ENCODE data around the gene PRDX4. TPM values are rescaled to one million over a fixed set of nuclear protein-coding genes. Genes with fewer than 3 reads are reported as not detected.
"Not testable (repeated sequence)": the region's sequence is repeated elsewhere in the genome, so short reads cannot be mapped to it uniquely, and the experiment has no call there.

The PRDX4 gene
- total and polyA plus RNA-seq, 12 donors = 15.3 to 134 (median 38.8) TPM

- WGBS, 2 donors = 72 to 77% methylated on average over 1 of the region's 1 CpG
- peaks cover 0 to 24% (median 5%) of the 10 kb centered on the region in 9 donors for H3K4me1 ChIP-seq
- H3K9me3 ChIP-seq = no peaks in the 10 kb centered on the region
- no peak for TF ChIP-seq CTCF (IDR thresholded peaks at IDR 0.05)
- intact Hi-C loops (cut with DNase I) = no loop called here
- H3K27ac ChIP-seq = no peak overlapping the region
- DNase-seq (no peak), ATAC-seq (no peak)
- peaks cover 0 to 30% (median 0%) of the 10 kb centered on the region in 9 donors for H3K36me3 ChIP-seq
- no peak overlapping the region for H3K4me3 ChIP-seq
- H3K27me3 ChIP-seq = peaks cover 0 to 9% (median 0%) of the 10 kb centered on the region in 7 donors
Observed at GRCh38 chrX:23670528-23670927, 3.2 kb downstream of the PRDX4 start.

- peak overlapping the region in 1 of 10 donors; percentile 1 for H3K27ac ChIP-seq
- H3K4me3 ChIP-seq = no peak overlapping the region
- H3K4me1 ChIP-seq = peaks cover 0 to 17% (median 0%) of the 10 kb centered on the region in 9 donors
- ATAC-seq (peak in 4 of 8 donors; percentile 61 to 71 (median 64)), DNase-seq (no peak)
- 50 to 74% methylated on average over 3 of the region's 3 CpGs for WGBS, 2 donors
- no peaks in the 10 kb centered on the region for H3K9me3 ChIP-seq
- peaks cover 0 to 50% (median 0%) of the 10 kb centered on the region in 9 donors for H3K36me3 ChIP-seq
- TF ChIP-seq CTCF (IDR thresholded peaks at IDR 0.05) = no peak
- H3K27me3 ChIP-seq = no peaks in the 10 kb centered on the region
- intact Hi-C loops (cut with DNase I) = no loop called here
Observed at GRCh38 chrX:23673108-23673507, 5.8 kb downstream of the PRDX4 start.

- H3K27me3 ChIP-seq; DNase-seq; H3K27ac ChIP-seq; H3K4me1 ChIP-seq; intact Hi-C loops (cut with DNase I); H3K4me3 ChIP-seq; ATAC-seq; H3K9me3 ChIP-seq: not testable (repeated sequence)
- WGBS, 2 donors = 89 to 99% methylated on average over 3 of the region's 3 CpGs
- peaks cover 0 to 69% (median 0%) of the 10 kb centered on the region in 9 donors for H3K36me3 ChIP-seq
Observed at GRCh38 chrX:23676486-23676885, 9.2 kb downstream of the PRDX4 start.

GRCh38 chrX:23692166-23692565 lies 24.9 kb downstream of the PRDX4 start:
- peaks cover 0 to 2% (median 0%) of the 10 kb centered on the region in 9 donors for H3K36me3 ChIP-seq
- ATAC-seq (no peak), DNase-seq (no peak)
- no peak for TF ChIP-seq CTCF (IDR thresholded peaks at IDR 0.05)
- peaks cover 0 to 7% (median 0%) of the 10 kb centered on the region in 7 donors for H3K27me3 ChIP-seq
- no peaks in the 10 kb centered on the region for H3K9me3 ChIP-seq
- intact Hi-C loops (cut with DNase I) = loop anchor here in 8 of 10 donors (5.0 to 10.0 kb wide), 3 partner anchors 210 to 373 kb away; partner anchors contain the start of genes APOO (in 2 of the 8) and CXorf58 (in 2 of the 8)
- no peak overlapping the region for H3K27ac ChIP-seq
- peaks cover 0 to 3% (median 0%) of the 10 kb centered on the region in 9 donors for H3K4me1 ChIP-seq
- no peak overlapping the region for H3K4me3 ChIP-seq
- 87 to 88% methylated on average over 8 of the region's 8 CpGs for WGBS, 2 donors

GRCh38 chrX:23694606-23695005 lies 27.3 kb downstream of the PRDX4 start:
- no peak overlapping the region for H3K27ac ChIP-seq
- H3K4me1 ChIP-seq = peaks cover 0 to 3% (median 0%) of the 10 kb centered on the region in 9 donors
- no peaks in the 10 kb centered on the region for H3K9me3 ChIP-seq
- peak in 3 of 8 donors; percentile 48 to 58 (median 53) for ATAC-seq
- intact Hi-C loops (cut with DNase I) = loop anchor here (2.0 to 10.0 kb wide), 5 partner anchors 88 to 370 kb away; partner anchors contain the start of genes APOO (in 2 of the 10), CXorf58 (in 2 of the 10) and SAT1 (in 1 of the 10)
- 1 to 3% methylated on average over 7 to 8 of the region's 8 CpGs for WGBS, 2 donors
- TF ChIP-seq CTCF (IDR thresholded peaks at IDR 0.05) = peak; percentile 16 to 66 (median 52)
- H3K36me3 ChIP-seq = no peaks in the 10 kb centered on the region
- DNase-seq = peak in 1 of 2 donors; percentile 49
- peaks cover 0 to 7% (median 0%) of the 10 kb centered on the region in 7 donors for H3K27me3 ChIP-seq
- no peak overlapping the region for H3K4me3 ChIP-seq
